ENCODE data around the gene PRUNE2. TPM values are rescaled to one million over a fixed set of nuclear protein-coding genes. Genes with fewer than 3 reads are reported as not detected.

The PRUNE2 gene
- polyA plus RNA-seq, 1 donor (not counting 4 experiments of a cell fraction or from before 2014, with no cell fraction given), result 0.41 TPM

DNA sequence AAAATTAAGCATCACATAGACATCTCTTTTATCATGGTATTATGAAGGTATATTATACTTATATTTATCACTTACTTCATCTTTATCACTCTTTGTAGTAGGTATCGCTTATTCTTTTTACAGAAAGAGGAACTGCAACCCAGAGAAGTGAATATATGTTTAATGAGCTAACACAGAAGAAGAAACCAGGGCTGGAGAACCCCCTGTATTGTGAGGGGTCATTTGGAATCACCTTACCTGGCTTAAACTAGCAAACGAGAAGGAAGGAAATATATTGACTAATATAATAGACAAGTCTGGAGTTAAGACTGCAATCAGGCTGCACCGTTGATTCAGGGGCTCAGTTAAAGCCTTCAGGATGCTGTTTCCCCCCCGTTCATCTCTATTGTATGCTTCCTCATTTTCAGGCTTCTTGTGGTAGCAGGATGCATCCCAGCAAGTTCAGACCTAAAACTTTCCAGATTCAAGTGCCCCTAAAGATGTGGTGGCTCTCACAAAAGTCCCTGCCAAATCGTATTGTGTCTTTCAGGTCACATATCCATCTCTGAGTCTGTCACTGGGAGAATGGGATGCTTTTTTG lies 300.5 kb downstream of the PRUNE2 start:
- Histone ChIP-seq H3K9me3 (ENCODE audit: control insufficient read depth, low read depth, low read length) (no peaks in the 10 kb centered on the region), H3K9ac (ENCODE audit: control insufficient read depth, extremely low read depth, insufficient read depth, low read length) (no peak overlapping the region), H3K4me3 (ENCODE audit: control insufficient read depth in 2 of 3, extremely low read depth in 1 of 3, insufficient read depth in 2 of 3, low read depth in 1 of 3, low read length in 3 of 3) (no peak overlapping the region), H3K9me1 (ENCODE audit: control insufficient read depth, extremely low read depth, insufficient read depth, low read length) (no peaks in the 10 kb centered on the region), H3K4me2 (ENCODE audit: control insufficient read depth, extremely low read depth, insufficient read depth, low read depth, low read length) (no peak overlapping the region), H2AFZ (ENCODE audit: control insufficient read depth, low read length) (no peak overlapping the region), H3K36me3 (ENCODE audit: control insufficient read depth in 2 of 2, extremely low read depth in 1 of 2, insufficient read depth in 2 of 2, low read length in 2 of 2) (no peaks in the 10 kb centered on the region), H3K4me1 (ENCODE audit: control insufficient read depth, extremely low read depth, insufficient read depth, low read length) (no peaks in the 10 kb centered on the region), H3K27me3 (ENCODE audit: control insufficient read depth, extremely low read depth, insufficient read depth, low read length) (no peaks in the 10 kb centered on the region), H3K27ac (ENCODE audit: control insufficient read depth, insufficient read depth, low read length) (no peak overlapping the region), H3K79me2 (ENCODE audit: control insufficient read depth, insufficient read depth, low read length) (no peaks in the 10 kb centered on the region), H4K20me1 (ENCODE audit: control insufficient read depth, extremely low read depth, insufficient read depth, low read length) (no peaks in the 10 kb centered on the region)
- TF ChIP-seq EZH2 (IDR thresholded peaks at IDR 0.05; ENCODE audit: low read length) (no peak), CTCF (optimal IDR thresholded peaks at IDR 0.05 in 1 of 3, IDR thresholded peaks at IDR 0.05 in 1 of 3, conservative IDR thresholded peaks at IDR 0.05 in 1 of 3; ENCODE audit: extremely low read depth in 1 of 3, insufficient read depth in 2 of 3, low read length in 3 of 3) (no peak)
- DNase-seq (ENCODE audit: low read depth, low spot score) (no peak), FAIRE-seq (no peak)
- dilution Hi-C loops (cut with MboI; ENCODE audit: extremely low pct_ligation_motif_present, low sequenced_read_pairs), result no loop called here

GRCh38 chr9:76603931-76604570 lies 301.9 kb downstream of the PRUNE2 start:
- dilution Hi-C loops (cut with MboI; ENCODE audit: extremely low pct_ligation_motif_present, low sequenced_read_pairs), result no loop called here
- no peak for TF ChIP-seq EZH2 (IDR thresholded peaks at IDR 0.05; ENCODE audit: low read length)
- no peak for TF ChIP-seq CTCF (optimal IDR thresholded peaks at IDR 0.05 in 1 of 3, IDR thresholded peaks at IDR 0.05 in 1 of 3, conservative IDR thresholded peaks at IDR 0.05 in 1 of 3; ENCODE audit: extremely low read depth in 1 of 3, insufficient read depth in 2 of 3, low read length in 3 of 3)
- FAIRE-seq, result no peak

More at GRCh38 chr9:76603931-76604570, 301.9 kb downstream of the PRUNE2 start:
- H3K4me1 ChIP-seq (ENCODE audit: control insufficient read depth, extremely low read depth, insufficient read depth, low read length), result no peaks in the 10 kb centered on the region
- no peak overlapping the region for H3K9ac ChIP-seq (ENCODE audit: control insufficient read depth, extremely low read depth, insufficient read depth, low read length)
- H3K9me3 ChIP-seq (ENCODE audit: control insufficient read depth, low read depth, low read length), result no peaks in the 10 kb centered on the region
- no peak overlapping the region for H3K4me3 ChIP-seq (ENCODE audit: control insufficient read depth in 2 of 3, extremely low read depth in 1 of 3, insufficient read depth in 2 of 3, low read depth in 1 of 3, low read length in 3 of 3)
- DNase-seq (ENCODE audit: low read depth, low spot score), result no peak
- no peaks in the 10 kb centered on the region for H3K9me1 ChIP-seq (ENCODE audit: control insufficient read depth, extremely low read depth, insufficient read depth, low read length)
- no peaks in the 10 kb centered on the region for H4K20me1 ChIP-seq (ENCODE audit: control insufficient read depth, extremely low read depth, insufficient read depth, low read length)
- no peak overlapping the region for H3K27ac ChIP-seq (ENCODE audit: control insufficient read depth, insufficient read depth, low read length)
- no peak overlapping the region for H2AFZ ChIP-seq (ENCODE audit: control insufficient read depth, low read length)
- no peak overlapping the region for H3K4me2 ChIP-seq (ENCODE audit: control insufficient read depth, extremely low read depth, insufficient read depth, low read depth, low read length)
- H3K27me3 ChIP-seq (ENCODE audit: control insufficient read depth, extremely low read depth, insufficient read depth, low read length), result no peaks in the 10 kb centered on the region
- H3K36me3 ChIP-seq (ENCODE audit: control insufficient read depth in 2 of 2, extremely low read depth in 1 of 2, insufficient read depth in 2 of 2, low read length in 2 of 2), result no peaks in the 10 kb centered on the region
- no peaks in the 10 kb centered on the region for H3K79me2 ChIP-seq (ENCODE audit: control insufficient read depth, insufficient read depth, low read length)

Data from keratinocyte (primary cell).